Endothelial cell of umbilical vein (primary cell): ENCODE data around the gene TUFM. TPM values are rescaled to one million over a fixed set of nuclear protein-coding genes. Genes with fewer than 3 reads are reported as not detected.
"Not testable (repeated sequence)": the region's sequence is repeated elsewhere in the genome, so short reads cannot be mapped to it uniquely, and the experiment has no call there.

Experiments
- BruUV-seq: library from RNA; stranded (reverse); fragments of 400-500 nt; replicated peaks from 2 replicates; lab custom pipeline; 2021; lab: Mats Ljungman, UMichigan
- CTCF ChIA-PET: fragments of 300-600, 350-600 bp; sonication (Branson Sonifier 250); formaldehyde crosslinking; loops from one replicate; lab custom pipeline; 2021; ENCODE audit warnings: antibody characterized with exemption, inconsistent platforms; lab: Charles Lee
- POLR2A ChIA-PET: fragments of 300-600, 350-600 bp; sonication (Branson Sonifier 250); formaldehyde crosslinking; loops from one replicate; lab custom pipeline; 2021; ENCODE audit warnings: antibody characterized with exemption, inconsistent platforms; lab: Charles Lee
- DNase-seq: peaks from one replicate; pipeline ENCODE4 v3.0.0-alpha.2; 2011; ENCODE audit warnings: low read depth, low spot score
- FAIRE-seq: peaks from 2 replicates; lab custom pipeline; 2011; peaks lifted over from hg19 to GRCh38; lab: Jason Lieb, UNC
- H2AFZ ChIP-seq: 2 replicates; pipeline ENCODE4 v1.6.0; 2012; ENCODE audit warnings: low read depth, low read length, control low read depth, inconsistent platforms
- H3K27ac ChIP-seq: 2 replicates; pipeline ENCODE4 v1.5.1; 2011; ENCODE audit warnings: low read depth, mild to moderate bottlenecking, control low read depth, low read length, moderate library complexity; ENCODE audit not compliant: insufficient read depth
- H3K27me3 ChIP-seq, 2 experiments: 2 replicates each; pipeline versions ENCODE4 v1.6.0 to v1.6.1; 2011; ENCODE audit warnings: low read length in 2 of 2, mixed read lengths in 1 of 2; ENCODE audit not compliant: control insufficient read depth in 2 of 2, insufficient read depth in 2 of 2
- H3K36me3 ChIP-seq, 2 experiments: 2 replicates in 1 of 2; 3 replicates in 1 of 2; pipeline ENCODE4 v1.5.1; 2011; ENCODE audit warnings: low read length in 2 of 2, mild to moderate bottlenecking in 1 of 2, moderate library complexity in 1 of 2; ENCODE audit not compliant: control insufficient read depth in 2 of 2, insufficient read depth in 2 of 2; ENCODE audit errors: extremely low read depth in 1 of 2
- H3K4me1 ChIP-seq: 3 replicates; pipeline ENCODE4 v1.5.1; 2011; ENCODE audit warnings: mild to moderate bottlenecking, low read length; ENCODE audit not compliant: control insufficient read depth, insufficient read depth; ENCODE audit errors: extremely low read depth
- H3K4me2 ChIP-seq: 2 replicates; pipeline ENCODE4 v1.6.1; 2011; ENCODE audit warnings: low read length, control low read depth, mixed read lengths; ENCODE audit not compliant: insufficient read depth
- H3K4me3 ChIP-seq, 3 experiments: fragments of 200-600 bp in 1 of 3; sonication (generic), shearing (Covaris generic) in 1 of 3; replicated peaks in 1 of 3; 2 replicates each; pipeline ENCODE4 v1.5.1; 2011 to 2016; ENCODE audit warnings: control low read depth in 3 of 3, low read length in 3 of 3, mild to moderate bottlenecking in 2 of 3, inconsistent platforms in 1 of 3, low read depth in 1 of 3, moderate library complexity in 1 of 3; ENCODE audit not compliant: insufficient read depth in 1 of 3
- H3K79me2 ChIP-seq: 2 replicates; pipeline ENCODE4 v1.6.0; 2012; ENCODE audit warnings: low read length, inconsistent platforms; ENCODE audit not compliant: control insufficient read depth, insufficient read depth
- H3K9ac ChIP-seq: replicated peaks from 2 replicates; pipeline ENCODE3; 2011; ENCODE audit warnings: low read length, control low read depth; ENCODE audit not compliant: insufficient read depth; ENCODE audit errors: extremely low read depth
- H3K9me1 ChIP-seq: replicated peaks from 3 replicates; pipeline ENCODE4 v1.6.0; 2011; ENCODE audit warnings: mild to moderate bottlenecking, low read length; ENCODE audit not compliant: control insufficient read depth, insufficient read depth; ENCODE audit errors: extremely low read depth
- H3K9me3 ChIP-seq: replicated peaks from 2 replicates; pipeline ENCODE4 v1.5.1; 2012; ENCODE audit warnings: low read length, inconsistent platforms; ENCODE audit not compliant: control insufficient read depth, insufficient read depth
- H4K20me1 ChIP-seq: replicated peaks from 2 replicates; pipeline ENCODE3; 2011; ENCODE audit warnings: mild to moderate bottlenecking, low read length; ENCODE audit not compliant: control insufficient read depth, insufficient read depth; ENCODE audit errors: extremely low read depth
- dilution Hi-C: fragments of 300-500 bp; cut with MboI; formaldehyde crosslinking; loops from one replicate; pipeline ENCODE4 v1.15.0; 2019; ENCODE audit warnings: low sequenced_read_pairs; ENCODE audit not compliant: extremely low pct_ligation_motif_present
- intact Hi-C: fragments of 100-400 bp; cut with micrococcal nuclease; formaldehyde crosslinking; loops from one replicate; pipeline ENCODE4 v1.10.0; 2022
- microRNA-seq: library from miRNA; unstranded; fragments of <30 nt; microRNA quantifications from one replicate; pipeline ENCODE4 v1.2.0, GENCODE V29; 2021; ENCODE audit warnings: borderline number of aligned reads, borderline replicate concordance
- polyA plus RNA-seq, 4 experiments: library from polyadenylated mRNA; depleted of rRNA in 3 of 4; stranded (reverse) in 3 of 4; unstranded in 1 of 4; fragments of >200 nt; gene quantifications; 2 replicates each; pipeline versions ENCODE4 v1.2.1 to v1.2.3, GENCODE V29; 2011 to 2012; ENCODE audit warnings: missing spikeins in 1 of 4
- small RNA-seq: library from RNA; depleted of rRNA; stranded (forward); fragments of <200 nt; gene quantifications from one replicate; pipeline ENCODE3, GENCODE V24; 2012; ENCODE audit warnings: low replicate concordance, low read depth; ENCODE audit not compliant: insufficient read depth, insufficient read length
- total RNA-seq: library from RNA; stranded (reverse); gene quantifications from 2 replicates; pipeline ENCODE4 v1.2.3, GENCODE V29; 2021
- TF ChIP-seq, protein P1 (sequence below), 2 donors: IDR thresholded peaks; 1 replicate in 1 of 2; 2 replicates in 1 of 2; pipeline ENCODE4 v1.5.1; 2011; ENCODE audit warnings: low read length in 2 of 2, mild to moderate bottlenecking in 2 of 2, moderate library complexity in 2 of 2, control low read depth in 1 of 2, inconsistent platforms in 1 of 2, low read depth in 1 of 2; ENCODE audit not compliant: insufficient read depth in 1 of 2; ENCODE audit errors: extremely low read depth in 1 of 2

Gene TUFM
- total and polyA plus RNA-seq, 2 donors (not counting 3 experiments of a cell fraction or from before 2014, with no cell fraction given) = 186 to 227 TPM

- H3K9me1 ChIP-seq, H3K27ac ChIP-seq, H3K9ac ChIP-seq, H3K4me2 ChIP-seq, H3K36me3 ChIP-seq, H2AFZ ChIP-seq, H3K4me1 ChIP-seq, H3K79me2 ChIP-seq, dilution Hi-C loops, H3K4me3 ChIP-seq, BruUV-seq, CTCF ChIA-PET, intact Hi-C loops, H3K9me3 ChIP-seq, H3K27me3 ChIP-seq, POLR2A ChIA-PET, FAIRE-seq, H4K20me1 ChIP-seq: not testable (repeated sequence)
- peak; percentile 47 for DNase-seq
- TF ChIP-seq, protein P1, sequence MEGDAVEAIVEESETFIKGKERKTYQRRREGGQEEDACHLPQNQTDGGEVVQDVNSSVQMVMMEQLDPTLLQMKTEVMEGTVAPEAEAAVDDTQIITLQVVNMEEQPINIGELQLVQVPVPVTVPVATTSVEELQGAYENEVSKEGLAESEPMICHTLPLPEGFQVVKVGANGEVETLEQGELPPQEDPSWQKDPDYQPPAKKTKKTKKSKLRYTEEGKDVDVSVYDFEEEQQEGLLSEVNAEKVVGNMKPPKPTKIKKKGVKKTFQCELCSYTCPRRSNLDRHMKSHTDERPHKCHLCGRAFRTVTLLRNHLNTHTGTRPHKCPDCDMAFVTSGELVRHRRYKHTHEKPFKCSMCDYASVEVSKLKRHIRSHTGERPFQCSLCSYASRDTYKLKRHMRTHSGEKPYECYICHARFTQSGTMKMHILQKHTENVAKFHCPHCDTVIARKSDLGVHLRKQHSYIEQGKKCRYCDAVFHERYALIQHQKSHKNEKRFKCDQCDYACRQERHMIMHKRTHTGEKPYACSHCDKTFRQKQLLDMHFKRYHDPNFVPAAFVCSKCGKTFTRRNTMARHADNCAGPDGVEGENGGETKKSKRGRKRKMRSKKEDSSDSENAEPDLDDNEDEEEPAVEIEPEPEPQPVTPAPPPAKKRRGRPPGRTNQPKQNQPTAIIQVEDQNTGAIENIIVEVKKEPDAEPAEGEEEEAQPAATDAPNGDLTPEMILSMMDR (IDR thresholded peaks at IDR 0.05; ENCODE audit: extremely low read depth in 1 of 2, insufficient read depth in 1 of 2, low read depth in 1 of 2, low read length in 2 of 2) = peak in 1 of 2 donors; percentile 19
Measured at GRCh38 chr16:28802235-28803019, 43.7 kb downstream of the TUFM start.

Small RNA genes lying within 50 kb of the gene (microRNA-seq; reads per million reads assigned to microRNA genes)
- gene MIR4721 = not detected

Small RNA genes lying within 50 kb of the gene (small RNA-seq; reads per million reads assigned to genes)
- not detected for gene RF00416

Other genes with a start within 250 kb of the TUFM start
- not detected in 2 replicates for gene SULT1A2, start 249.3 kb downstream of the TUFM start, total RNA-seq
- 0.06 TPM in 1 of 2 replicates, not detected in the other for gene SULT1A2, start 249.3 kb downstream of the TUFM start, polyA plus RNA-seq
- gene SULT1A1, start 236.3 kb downstream of the TUFM start, total RNA-seq = 0.62 and 0.77 TPM in 2 replicates
- gene SULT1A1, start 236.3 kb downstream of the TUFM start, polyA plus RNA-seq = 0.65 and 0.90 TPM in 2 replicates
- 0.90 TPM in 1 of 2 replicates, not detected in the other for gene NPIPB8, start 208.3 kb downstream of the TUFM start, total RNA-seq
- gene NPIPB8, start 208.3 kb downstream of the TUFM start, polyA plus RNA-seq = 0.11 TPM in 1 of 2 replicates, not detected in the other
- 669 and 744 TPM in 2 replicates for gene EIF3C, start 134.9 kb downstream of the TUFM start, total RNA-seq
- 417 and 524 TPM in 2 replicates for gene EIF3C, start 134.9 kb downstream of the TUFM start, polyA plus RNA-seq
- 1.7 TPM in 1 of 2 replicates, not detected in the other for gene NPIPB9, start 94.6 kb downstream of the TUFM start, total RNA-seq
- 0.29 and 0.36 TPM in 2 replicates for gene NPIPB9, start 94.6 kb downstream of the TUFM start, polyA plus RNA-seq
- gene ATXN2L, start 23.3 kb downstream of the TUFM start, total RNA-seq = 198 and 208 TPM in 2 replicates
- gene ATXN2L, start 23.3 kb downstream of the TUFM start, polyA plus RNA-seq = 59.0 and 64.8 TPM in 2 replicates
- 55.6 and 56.4 TPM in 2 replicates for gene SH2B1, start 17.5 kb upstream of the TUFM start, total RNA-seq
- 46.4 and 53.4 TPM in 2 replicates for gene SH2B1, start 17.5 kb upstream of the TUFM start, polyA plus RNA-seq
- gene ATP2A1, start 32.1 kb upstream of the TUFM start, total RNA-seq = 2.3 and 2.5 TPM in 2 replicates
- 1.2 TPM in 2 replicates for gene ATP2A1, start 32.1 kb upstream of the TUFM start, polyA plus RNA-seq
- 36.0 and 37.4 TPM in 2 replicates for gene RABEP2, start 78.9 kb upstream of the TUFM start, total RNA-seq
- gene RABEP2, start 78.9 kb upstream of the TUFM start, polyA plus RNA-seq = 25.9 and 27.3 TPM in 2 replicates
- not detected in 2 replicates for gene CD19, start 85.6 kb upstream of the TUFM start, total RNA-seq
- 0.06 TPM in 2 replicates for gene CD19, start 85.6 kb upstream of the TUFM start, polyA plus RNA-seq
- gene NFATC2IP, start 104.6 kb upstream of the TUFM start, total RNA-seq = 64.8 and 69.6 TPM in 2 replicates
- gene NFATC2IP, start 104.6 kb upstream of the TUFM start, polyA plus RNA-seq = 60.8 and 64.1 TPM in 2 replicates
- gene SPNS1, start 128.4 kb upstream of the TUFM start, total RNA-seq = 63.7 and 65.2 TPM in 2 replicates
- 133 and 164 TPM in 2 replicates for gene SPNS1, start 128.4 kb upstream of the TUFM start, polyA plus RNA-seq
- gene LAT, start 138.7 kb upstream of the TUFM start, total RNA-seq = 4.5 and 6.6 TPM in 2 replicates
- 5.9 and 10.1 TPM in 2 replicates for gene LAT, start 138.7 kb upstream of the TUFM start, polyA plus RNA-seq